ENCODE measurements around the gene RIPPLY1. TPM values are rescaled to one million over a fixed set of nuclear protein-coding genes. Genes with fewer than 3 reads are reported as not detected.

The RIPPLY1 gene
- total and polyA plus RNA-seq, 4 donors = 1.2 to 3.0 (median 3.0) TPM; not detected in 1

GRCh38 chrX:106950381-106950780 lies 47.2 kb upstream of the RIPPLY1 start:
- Histone ChIP-seq H3K9me3 (ENCODE audit: control insufficient read depth in 4 of 4, low read length in 3 of 4) (no peaks in the 10 kb centered on the region), H3K27ac (ENCODE audit: low read depth in 1 of 2, low read length in 2 of 2) (no peak overlapping the region), H3K36me3 (ENCODE audit: control insufficient read depth in 4 of 4, insufficient read depth in 3 of 4, low read depth in 1 of 4, low read length in 3 of 4) (no peaks in the 10 kb centered on the region), H3K4me1 (ENCODE audit: control insufficient read depth in 4 of 4, insufficient read depth in 4 of 4, low read length in 3 of 4) (peaks cover 2 to 13% (median 7%) of the 10 kb centered on the region in 4 donors), H3K4me3 (ENCODE audit: low read depth in 1 of 3, low read length in 3 of 3) (no peak overlapping the region), H3K9ac (ENCODE audit: low read depth in 1 of 2, low read length in 2 of 2) (no peak overlapping the region), H3K27me3 (ENCODE audit: control insufficient read depth in 4 of 4, insufficient read depth in 4 of 4, low read length in 3 of 4) (peaks cover 0 to 2% (median 0%) of the 10 kb centered on the region in 4 donors)
- WGBS = 91% methylated on average over 2 of the region's 2 CpGs
- TF ChIP-seq SP1 (IDR thresholded peaks at IDR 0.05) (no peak), JUND (IDR thresholded peaks at IDR 0.05) (no peak), EGR1 (IDR thresholded peaks at IDR 0.05; ENCODE audit: low read depth in 2 of 2) (no peak), TAF1 (conservative IDR thresholded peaks at IDR 0.05) (no peak), ZBTB33 (IDR thresholded peaks at IDR 0.05) (no peak), RXRA (IDR thresholded peaks at IDR 0.05) (no peak), CTCF (IDR thresholded peaks at IDR 0.05; ENCODE audit: low read depth, low read length, missing input control) (no peak), ATF3 (IDR thresholded peaks at IDR 0.05) (no peak), YY1 (IDR thresholded peaks at IDR 0.05) (no peak), HNF4A (conservative IDR thresholded peaks at IDR 0.05) (no peak), HNF4G (IDR thresholded peaks at IDR 0.05) (no peak)
- TF ChIP-seq, protein P1, sequence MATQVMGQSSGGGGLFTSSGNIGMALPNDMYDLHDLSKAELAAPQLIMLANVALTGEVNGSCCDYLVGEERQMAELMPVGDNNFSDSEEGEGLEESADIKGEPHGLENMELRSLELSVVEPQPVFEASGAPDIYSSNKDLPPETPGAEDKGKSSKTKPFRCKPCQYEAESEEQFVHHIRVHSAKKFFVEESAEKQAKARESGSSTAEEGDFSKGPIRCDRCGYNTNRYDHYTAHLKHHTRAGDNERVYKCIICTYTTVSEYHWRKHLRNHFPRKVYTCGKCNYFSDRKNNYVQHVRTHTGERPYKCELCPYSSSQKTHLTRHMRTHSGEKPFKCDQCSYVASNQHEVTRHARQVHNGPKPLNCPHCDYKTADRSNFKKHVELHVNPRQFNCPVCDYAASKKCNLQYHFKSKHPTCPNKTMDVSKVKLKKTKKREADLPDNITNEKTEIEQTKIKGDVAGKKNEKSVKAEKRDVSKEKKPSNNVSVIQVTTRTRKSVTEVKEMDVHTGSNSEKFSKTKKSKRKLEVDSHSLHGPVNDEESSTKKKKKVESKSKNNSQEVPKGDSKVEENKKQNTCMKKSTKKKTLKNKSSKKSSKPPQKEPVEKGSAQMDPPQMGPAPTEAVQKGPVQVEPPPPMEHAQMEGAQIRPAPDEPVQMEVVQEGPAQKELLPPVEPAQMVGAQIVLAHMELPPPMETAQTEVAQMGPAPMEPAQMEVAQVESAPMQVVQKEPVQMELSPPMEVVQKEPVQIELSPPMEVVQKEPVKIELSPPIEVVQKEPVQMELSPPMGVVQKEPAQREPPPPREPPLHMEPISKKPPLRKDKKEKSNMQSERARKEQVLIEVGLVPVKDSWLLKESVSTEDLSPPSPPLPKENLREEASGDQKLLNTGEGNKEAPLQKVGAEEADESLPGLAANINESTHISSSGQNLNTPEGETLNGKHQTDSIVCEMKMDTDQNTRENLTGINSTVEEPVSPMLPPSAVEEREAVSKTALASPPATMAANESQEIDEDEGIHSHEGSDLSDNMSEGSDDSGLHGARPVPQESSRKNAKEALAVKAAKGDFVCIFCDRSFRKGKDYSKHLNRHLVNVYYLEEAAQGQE (IDR thresholded peaks at IDR 0.05) = no peak
- TF ChIP-seq, protein P2, sequence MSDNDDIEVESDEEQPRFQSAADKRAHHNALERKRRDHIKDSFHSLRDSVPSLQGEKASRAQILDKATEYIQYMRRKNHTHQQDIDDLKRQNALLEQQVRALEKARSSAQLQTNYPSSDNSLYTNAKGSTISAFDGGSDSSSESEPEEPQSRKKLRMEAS (IDR thresholded peaks at IDR 0.05) = no peak
- no peak for DNase-seq (ENCODE audit: low spot score)

- DNase-seq (ENCODE audit: low spot score) = no peak
- WGBS = 54% methylated on average over 1 of the region's 1 CpG
- H3K27me3 ChIP-seq (ENCODE audit: control insufficient read depth in 4 of 4, insufficient read depth in 4 of 4, low read length in 3 of 4) = peaks cover 0 to 2% (median 0%) of the 10 kb centered on the region in 4 donors
- H3K27ac ChIP-seq (ENCODE audit: low read depth in 1 of 2, low read length in 2 of 2) = no peak overlapping the region
- TF ChIP-seq RXRA (IDR thresholded peaks at IDR 0.05) (no peak), YY1 (IDR thresholded peaks at IDR 0.05) (no peak), CTCF (IDR thresholded peaks at IDR 0.05; ENCODE audit: low read depth, low read length, missing input control) (no peak)
- TF ChIP-seq, protein P2 (IDR thresholded peaks at IDR 0.05) = no peak
- H3K4me1 ChIP-seq (ENCODE audit: control insufficient read depth in 4 of 4, insufficient read depth in 4 of 4, low read length in 3 of 4) = peaks cover 0 to 5% (median 1%) of the 10 kb centered on the region in 4 donors
- no peak overlapping the region for H3K4me3 ChIP-seq (ENCODE audit: low read depth in 1 of 3, low read length in 3 of 3)
- H3K9ac ChIP-seq (ENCODE audit: low read depth in 1 of 2, low read length in 2 of 2) = no peak overlapping the region
- no peaks in the 10 kb centered on the region for H3K9me3 ChIP-seq (ENCODE audit: control insufficient read depth in 4 of 4, low read length in 3 of 4)
- no peaks in the 10 kb centered on the region for H3K36me3 ChIP-seq (ENCODE audit: control insufficient read depth in 4 of 4, insufficient read depth in 3 of 4, low read depth in 1 of 4, low read length in 3 of 4)
Observed at GRCh38 chrX:106949366-106949765, 46.2 kb upstream of the RIPPLY1 start.

All from liver (tissue), 9 donors.